ENCODE measurements around the gene ACSF3.

DNA sequence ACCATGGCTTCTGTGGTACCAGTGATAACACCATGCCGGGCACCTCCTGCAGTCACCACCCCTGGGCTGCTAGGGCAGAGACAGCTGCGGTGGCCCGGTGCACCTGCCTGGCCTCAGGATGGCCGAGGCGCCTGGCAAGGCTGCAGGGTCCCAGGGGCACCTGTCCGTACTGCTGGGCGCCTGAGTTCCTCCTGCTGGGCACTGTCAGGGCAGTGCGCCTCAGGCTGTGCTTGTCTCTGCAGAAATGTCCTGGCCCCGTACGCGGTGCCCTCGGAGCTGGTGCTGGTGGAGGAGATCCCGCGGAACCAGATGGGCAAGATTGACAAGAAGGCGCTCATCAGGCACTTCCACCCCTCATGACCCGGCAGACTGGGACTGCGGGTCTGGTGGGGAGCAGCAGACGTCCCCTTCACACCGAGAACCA, 60.2 kb downstream of the ACSF3 start:
- TF ChIP-seq, protein P1, sequence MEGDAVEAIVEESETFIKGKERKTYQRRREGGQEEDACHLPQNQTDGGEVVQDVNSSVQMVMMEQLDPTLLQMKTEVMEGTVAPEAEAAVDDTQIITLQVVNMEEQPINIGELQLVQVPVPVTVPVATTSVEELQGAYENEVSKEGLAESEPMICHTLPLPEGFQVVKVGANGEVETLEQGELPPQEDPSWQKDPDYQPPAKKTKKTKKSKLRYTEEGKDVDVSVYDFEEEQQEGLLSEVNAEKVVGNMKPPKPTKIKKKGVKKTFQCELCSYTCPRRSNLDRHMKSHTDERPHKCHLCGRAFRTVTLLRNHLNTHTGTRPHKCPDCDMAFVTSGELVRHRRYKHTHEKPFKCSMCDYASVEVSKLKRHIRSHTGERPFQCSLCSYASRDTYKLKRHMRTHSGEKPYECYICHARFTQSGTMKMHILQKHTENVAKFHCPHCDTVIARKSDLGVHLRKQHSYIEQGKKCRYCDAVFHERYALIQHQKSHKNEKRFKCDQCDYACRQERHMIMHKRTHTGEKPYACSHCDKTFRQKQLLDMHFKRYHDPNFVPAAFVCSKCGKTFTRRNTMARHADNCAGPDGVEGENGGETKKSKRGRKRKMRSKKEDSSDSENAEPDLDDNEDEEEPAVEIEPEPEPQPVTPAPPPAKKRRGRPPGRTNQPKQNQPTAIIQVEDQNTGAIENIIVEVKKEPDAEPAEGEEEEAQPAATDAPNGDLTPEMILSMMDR (conservative IDR thresholded peaks at IDR 0.05 in 1 of 2, IDR thresholded peaks at IDR 0.05 in 1 of 2; ENCODE audit: low read depth in 1 of 2, low read length in 2 of 2), result no peak
- TF ChIP-seq EZH2 (IDR thresholded peaks at IDR 0.05; ENCODE audit: low read length, missing control alignments), result no peak

All from fibroblast of lung (primary cell).